ENCODE results near the gene C5AR1. TPM values are rescaled to one million over a fixed set of nuclear protein-coding genes. Genes with fewer than 3 reads are reported as not detected.

Gene C5AR1
- total RNA-seq, 1 experiment from 2014 or later, result 0.92 TPM

DNA sequence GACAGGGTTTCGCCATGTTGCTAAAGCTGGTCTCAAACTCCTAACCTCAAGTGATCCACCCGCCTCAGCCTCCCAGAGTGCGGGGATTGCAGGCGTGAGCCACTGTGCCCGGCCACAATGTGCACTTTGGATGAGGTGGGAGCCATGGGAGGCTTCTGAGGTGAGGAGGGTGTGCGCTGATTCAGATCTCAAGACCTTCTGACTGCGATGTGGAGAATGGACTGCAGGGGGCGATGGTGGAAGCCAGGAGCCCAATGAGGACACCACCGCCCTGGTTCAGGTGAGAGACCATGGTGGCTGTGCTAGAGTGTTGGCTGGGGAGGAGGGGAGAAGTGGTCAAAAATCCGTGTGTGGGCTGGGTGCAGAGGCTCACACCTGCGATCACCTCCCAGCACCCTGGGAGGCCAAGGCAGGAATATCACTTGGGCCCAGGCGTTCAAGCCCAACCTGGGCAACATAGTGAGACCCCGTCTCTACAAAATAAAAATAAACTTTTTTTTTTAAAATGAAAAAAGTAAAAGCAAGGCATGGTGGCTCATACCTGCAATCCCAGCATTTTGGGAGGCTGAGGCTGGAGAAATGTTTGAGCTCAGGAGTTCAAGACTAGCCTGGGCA is 29.4 kb upstream of the C5AR1 start:
- Histone ChIP-seq H3K4me1 (ENCODE audit: insufficient read depth, low read length, poor library complexity, severe bottlenecking) (peaks cover 7% of the 10 kb centered on the region), H3K36me3 (ENCODE audit: insufficient read depth, low read length, poor library complexity, severe bottlenecking) (no peaks in the 10 kb centered on the region), H3K27me3 (replicated peaks; ENCODE audit: insufficient read depth, low read depth, low read length, poor library complexity) (no peaks in the 10 kb centered on the region), H3K4me3 (ENCODE audit: low read depth, low read length, poor library complexity, severe bottlenecking) (no peak overlapping the region), H3K9me3 (ENCODE audit: low read depth, low read length, poor library complexity, severe bottlenecking) (no peaks in the 10 kb centered on the region), H3K27ac (ENCODE audit: low read depth, low read length, poor library complexity, severe bottlenecking) (no peak overlapping the region)
- no peak for TF ChIP-seq EZH2 (IDR thresholded peaks at IDR 0.05; ENCODE audit: borderline replicate concordance, low read depth, low read length, poor library complexity, severe bottlenecking)
- TF ChIP-seq, protein P1, sequence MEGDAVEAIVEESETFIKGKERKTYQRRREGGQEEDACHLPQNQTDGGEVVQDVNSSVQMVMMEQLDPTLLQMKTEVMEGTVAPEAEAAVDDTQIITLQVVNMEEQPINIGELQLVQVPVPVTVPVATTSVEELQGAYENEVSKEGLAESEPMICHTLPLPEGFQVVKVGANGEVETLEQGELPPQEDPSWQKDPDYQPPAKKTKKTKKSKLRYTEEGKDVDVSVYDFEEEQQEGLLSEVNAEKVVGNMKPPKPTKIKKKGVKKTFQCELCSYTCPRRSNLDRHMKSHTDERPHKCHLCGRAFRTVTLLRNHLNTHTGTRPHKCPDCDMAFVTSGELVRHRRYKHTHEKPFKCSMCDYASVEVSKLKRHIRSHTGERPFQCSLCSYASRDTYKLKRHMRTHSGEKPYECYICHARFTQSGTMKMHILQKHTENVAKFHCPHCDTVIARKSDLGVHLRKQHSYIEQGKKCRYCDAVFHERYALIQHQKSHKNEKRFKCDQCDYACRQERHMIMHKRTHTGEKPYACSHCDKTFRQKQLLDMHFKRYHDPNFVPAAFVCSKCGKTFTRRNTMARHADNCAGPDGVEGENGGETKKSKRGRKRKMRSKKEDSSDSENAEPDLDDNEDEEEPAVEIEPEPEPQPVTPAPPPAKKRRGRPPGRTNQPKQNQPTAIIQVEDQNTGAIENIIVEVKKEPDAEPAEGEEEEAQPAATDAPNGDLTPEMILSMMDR (conservative IDR thresholded peaks at IDR 0.05; ENCODE audit: low read depth, low read length), result peak; percentile 63
- peak; percentile 54 for DNase-seq (ENCODE audit: low spot score)
- intact Hi-C loops (cut with micrococcal nuclease; ENCODE audit: unreplicated experiment), result no loop called here
- CTCF ChIA-PET, result no interaction called here
- BruUV-seq (replicated peaks), result no TSS peak
- POLR2A ChIA-PET (ENCODE audit: low non-redundant PET), result no interaction called here

DNA sequence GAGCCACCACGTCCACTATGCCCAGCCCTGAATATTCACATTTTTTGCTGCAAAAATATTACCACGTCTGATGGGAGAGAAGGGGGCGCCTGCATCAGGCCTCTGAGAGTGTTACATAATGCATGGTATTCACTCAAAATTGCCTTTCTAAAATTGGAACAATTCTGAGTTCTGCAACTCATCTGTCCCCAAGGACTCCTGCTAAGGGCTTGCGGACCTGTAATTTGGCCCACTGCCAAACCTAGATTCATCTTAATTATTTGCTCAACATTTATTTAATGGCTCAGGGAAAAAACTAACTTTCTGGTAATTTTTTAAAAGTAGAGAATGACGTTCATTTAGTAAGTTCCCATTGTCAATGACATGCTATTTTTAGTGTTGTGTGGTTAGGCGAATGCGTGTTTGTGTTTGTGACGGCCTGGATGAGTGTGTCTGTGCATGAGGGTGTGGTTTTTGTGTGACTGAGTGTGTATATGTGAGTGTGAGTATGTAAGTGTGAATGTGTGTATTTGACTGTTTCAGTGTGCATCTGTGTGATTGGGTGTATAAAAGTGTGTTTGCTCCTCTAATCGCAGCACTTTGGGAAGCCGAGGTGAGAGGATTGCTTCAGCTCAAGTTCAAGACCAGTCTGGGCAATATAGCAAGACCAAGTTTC is 26.1 kb upstream of the C5AR1 start:
- Histone ChIP-seq H3K27me3 (replicated peaks; ENCODE audit: insufficient read depth, low read depth, low read length, poor library complexity) (no peaks in the 10 kb centered on the region), H3K9me3 (ENCODE audit: low read depth, low read length, poor library complexity, severe bottlenecking) (no peaks in the 10 kb centered on the region), H3K27ac (ENCODE audit: low read depth, low read length, poor library complexity, severe bottlenecking) (no peak overlapping the region), H3K4me3 (ENCODE audit: low read depth, low read length, poor library complexity, severe bottlenecking) (no peak overlapping the region), H3K36me3 (ENCODE audit: insufficient read depth, low read length, poor library complexity, severe bottlenecking) (no peaks in the 10 kb centered on the region), H3K4me1 (ENCODE audit: insufficient read depth, low read length, poor library complexity, severe bottlenecking) (no peaks in the 10 kb centered on the region)
- no peak for DNase-seq (ENCODE audit: low spot score)
- ChIA-PET CTCF (no interaction called here), POLR2A (ENCODE audit: low non-redundant PET) (no interaction called here)
- TF ChIP-seq, protein P1 (conservative IDR thresholded peaks at IDR 0.05; ENCODE audit: low read depth, low read length), result no peak
- TF ChIP-seq EZH2 (IDR thresholded peaks at IDR 0.05; ENCODE audit: borderline replicate concordance, low read depth, low read length, poor library complexity, severe bottlenecking), result no peak
- no TSS peak for BruUV-seq (replicated peaks)
- intact Hi-C loops (cut with micrococcal nuclease; ENCODE audit: unreplicated experiment), result no loop called here

DNA sequence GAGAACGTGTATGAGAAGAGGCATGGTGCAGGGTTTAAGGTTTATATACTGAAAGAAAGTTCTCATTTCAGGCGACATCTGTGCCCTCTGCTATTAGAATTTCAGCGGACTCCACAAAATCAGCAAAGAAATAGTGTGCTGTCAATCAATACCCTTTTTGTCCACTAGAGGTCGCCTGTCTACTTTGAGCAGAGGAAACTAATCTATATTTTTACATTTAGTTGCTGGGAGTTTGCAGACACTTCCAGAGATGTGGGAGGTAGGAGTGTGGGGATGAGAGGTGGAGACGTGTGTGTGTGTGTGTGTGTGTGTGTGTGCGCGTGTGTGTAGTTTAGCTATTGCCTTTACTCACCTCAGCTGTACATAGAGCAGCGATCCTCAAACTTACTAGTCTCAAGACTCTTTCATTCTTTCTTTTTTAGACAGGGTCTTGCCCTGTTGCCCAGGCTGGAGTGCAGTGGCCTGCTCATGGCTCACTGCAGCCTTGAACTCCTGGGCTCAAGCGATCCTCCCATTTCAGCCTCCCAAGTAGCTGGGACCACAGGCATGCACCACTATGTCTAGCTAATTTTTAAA is 25.2 kb upstream of the C5AR1 start:
- POLR2A ChIA-PET (ENCODE audit: low non-redundant PET), result interaction anchor here (0.6 kb wide), 1 partner anchor 64 kb away, joined by 8 read pairs; the partner anchor contains the start of gene DHX34
- TF ChIP-seq, protein P1 (conservative IDR thresholded peaks at IDR 0.05; ENCODE audit: low read depth, low read length), result peak; percentile 92
- TF ChIP-seq EZH2 (IDR thresholded peaks at IDR 0.05; ENCODE audit: borderline replicate concordance, low read depth, low read length, poor library complexity, severe bottlenecking), result no peak
- Histone ChIP-seq H3K27ac (ENCODE audit: low read depth, low read length, poor library complexity, severe bottlenecking) (no peak overlapping the region), H3K9me3 (ENCODE audit: low read depth, low read length, poor library complexity, severe bottlenecking) (no peaks in the 10 kb centered on the region), H3K36me3 (ENCODE audit: insufficient read depth, low read length, poor library complexity, severe bottlenecking) (no peaks in the 10 kb centered on the region), H3K4me1 (ENCODE audit: insufficient read depth, low read length, poor library complexity, severe bottlenecking) (peaks cover 5% of the 10 kb centered on the region), H3K4me3 (ENCODE audit: low read depth, low read length, poor library complexity, severe bottlenecking) (no peak overlapping the region), H3K27me3 (replicated peaks; ENCODE audit: insufficient read depth, low read depth, low read length, poor library complexity) (no peaks in the 10 kb centered on the region)
- DNase-seq (ENCODE audit: low spot score), result peak; percentile 79
- CTCF ChIA-PET, result interaction anchor here (0.6 to 0.8 kb wide), 2 partner anchors 106 to 267 kb away, joined by 3 read pairs; no protein-coding TSS in a partner anchor
- BruUV-seq (replicated peaks), result no TSS peak
- intact Hi-C loops (cut with micrococcal nuclease; ENCODE audit: unreplicated experiment), result no loop called here
